Activated T-cell treated with anti-CD3 and anti-CD28 coated beads, Interleukin-2, amount 50 U/mL, for 24 hours (primary cell): Measurements from ENCODE around the gene P2RX3.

ENCODE experiments used
- DNase-seq: peaks from one replicate; pipeline ENCODE4 v3.0.0-alpha.2; 2020
- H3K27ac Mint-ChIP-seq: 2 replicates; pipeline ENCODE4 v1.8.0; 2020; ENCODE audit warnings: mild to moderate bottlenecking, mixed read lengths
- H3K27me3 Mint-ChIP-seq: 2 replicates; pipeline ENCODE4 v1.8.0; 2020; ENCODE audit warnings: mixed read lengths
- H3K36me3 Mint-ChIP-seq: 2 replicates; pipeline ENCODE4 v1.8.0; 2020; ENCODE audit warnings: low read depth, mixed read lengths
- H3K4me1 Mint-ChIP-seq: 2 replicates; pipeline ENCODE4 v1.8.0; 2020; ENCODE audit warnings: low read depth, mixed read lengths
- H3K4me3 Mint-ChIP-seq: 2 replicates; pipeline ENCODE4 v1.8.0; 2020; ENCODE audit warnings: mild to moderate bottlenecking, moderate library complexity, mixed read lengths
- H3K9me3 Mint-ChIP-seq: 2 replicates; pipeline ENCODE4 v1.8.0; 2020; ENCODE audit warnings: mixed read lengths

P2RX3 gene

GRCh38 chr11:57306161-57306876 lies 31.8 kb upstream of the P2RX3 start:
- H3K4me1 Mint-ChIP-seq = peaks cover 9% of the 10 kb centered on the region
- H3K27me3 Mint-ChIP-seq = no peaks in the 10 kb centered on the region
- no peak overlapping the region for H3K4me3 Mint-ChIP-seq
- H3K36me3 Mint-ChIP-seq = peaks cover 42% of the 10 kb centered on the region
- H3K9me3 Mint-ChIP-seq = no peaks in the 10 kb centered on the region
- no peak for DNase-seq
- no peak overlapping the region for H3K27ac Mint-ChIP-seq

GRCh38 chr11:57306940-57307565 lies 31.1 kb upstream of the P2RX3 start:
- H3K9me3 Mint-ChIP-seq = no peaks in the 10 kb centered on the region

GRCh38 chr11:57307666-57308270 lies 30.4 kb upstream of the P2RX3 start:
- H3K27ac Mint-ChIP-seq = no peak overlapping the region
- peaks cover 20% of the 10 kb centered on the region for H3K4me1 Mint-ChIP-seq
- H3K9me3 Mint-ChIP-seq = no peaks in the 10 kb centered on the region

More at GRCh38 chr11:57306940-57307565, 31.1 kb upstream of the P2RX3 start:
- H3K4me3 Mint-ChIP-seq = no peak overlapping the region
- H3K27me3 Mint-ChIP-seq = no peaks in the 10 kb centered on the region
- peaks cover 16% of the 10 kb centered on the region for H3K4me1 Mint-ChIP-seq
- no peak for DNase-seq
- no peak overlapping the region for H3K27ac Mint-ChIP-seq
- H3K36me3 Mint-ChIP-seq = peaks cover 36% of the 10 kb centered on the region

GRCh38 chr11:57308426-57309060 lies 29.6 kb upstream of the P2RX3 start:
- no peak overlapping the region for H3K27ac Mint-ChIP-seq
- no peaks in the 10 kb centered on the region for H3K27me3 Mint-ChIP-seq
- DNase-seq = no peak
- H3K4me1 Mint-ChIP-seq = peaks cover 20% of the 10 kb centered on the region
- H3K9me3 Mint-ChIP-seq = no peaks in the 10 kb centered on the region
- peaks cover 31% of the 10 kb centered on the region for H3K36me3 Mint-ChIP-seq
- no peak overlapping the region for H3K4me3 Mint-ChIP-seq

More at GRCh38 chr11:57307666-57308270, 30.4 kb upstream of the P2RX3 start:
- Mint-ChIP-seq H3K27me3 (no peaks in the 10 kb centered on the region), H3K4me3 (no peak overlapping the region), H3K36me3 (peaks cover 36% of the 10 kb centered on the region)
- DNase-seq = no peak

GRCh38 chr11:57309106-57310059 lies 28.8 kb upstream of the P2RX3 start:
- no peak for DNase-seq
- no peaks in the 10 kb centered on the region for H3K27me3 Mint-ChIP-seq
- H3K36me3 Mint-ChIP-seq = peaks cover 31% of the 10 kb centered on the region
- H3K4me1 Mint-ChIP-seq = peaks cover 18% of the 10 kb centered on the region
- H3K9me3 Mint-ChIP-seq = no peaks in the 10 kb centered on the region
- no peak overlapping the region for H3K27ac Mint-ChIP-seq
- no peak overlapping the region for H3K4me3 Mint-ChIP-seq

- Mint-ChIP-seq H3K27me3 (no peaks in the 10 kb centered on the region), H3K27ac (no peak overlapping the region), H3K4me1 (peaks cover 18% of the 10 kb centered on the region), H3K36me3 (peaks cover 31% of the 10 kb centered on the region), H3K9me3 (no peaks in the 10 kb centered on the region), H3K4me3 (no peak overlapping the region)
- DNase-seq = no peak
Observed at GRCh38 chr11:57310091-57310490, 28.1 kb upstream of the P2RX3 start.

GRCh38 chr11:57310630-57311086 lies 27.5 kb upstream of the P2RX3 start:
- no peaks in the 10 kb centered on the region for H3K9me3 Mint-ChIP-seq
- H3K36me3 Mint-ChIP-seq = peaks cover 31% of the 10 kb centered on the region
- peaks cover 18% of the 10 kb centered on the region for H3K4me1 Mint-ChIP-seq
- no peak for DNase-seq
- H3K27me3 Mint-ChIP-seq = no peaks in the 10 kb centered on the region
- H3K4me3 Mint-ChIP-seq = peak overlapping the region; percentile 43
- no peak overlapping the region for H3K27ac Mint-ChIP-seq

GRCh38 chr11:57311109-57311936 lies 26.8 kb upstream of the P2RX3 start:
- Mint-ChIP-seq H3K9me3 (no peaks in the 10 kb centered on the region), H3K4me3 (peak overlapping the region; percentile 43), H3K4me1 (peaks cover 18% of the 10 kb centered on the region), H3K27me3 (no peaks in the 10 kb centered on the region), H3K27ac (no peak overlapping the region), H3K36me3 (peaks cover 31% of the 10 kb centered on the region)
- peak; percentile 79 for DNase-seq

- H3K4me1 Mint-ChIP-seq = peaks cover 18% of the 10 kb centered on the region
- peaks cover 31% of the 10 kb centered on the region for H3K36me3 Mint-ChIP-seq
- no peak overlapping the region for H3K4me3 Mint-ChIP-seq
- DNase-seq = no peak
- no peaks in the 10 kb centered on the region for H3K9me3 Mint-ChIP-seq
- no peak overlapping the region for H3K27ac Mint-ChIP-seq
- no peaks in the 10 kb centered on the region for H3K27me3 Mint-ChIP-seq
Observed at GRCh38 chr11:57312511-57313021, 25.6 kb upstream of the P2RX3 start.

GRCh38 chr11:57313071-57313787 lies 24.9 kb upstream of the P2RX3 start:
- Mint-ChIP-seq H3K4me3 (no peak overlapping the region), H3K27ac (no peak overlapping the region), H3K27me3 (no peaks in the 10 kb centered on the region), H3K9me3 (no peaks in the 10 kb centered on the region), H3K4me1 (peaks cover 18% of the 10 kb centered on the region), H3K36me3 (peaks cover 27% of the 10 kb centered on the region)
- no peak for DNase-seq

GRCh38 chr11:57313788-57314135 lies 24.4 kb upstream of the P2RX3 start:
- Mint-ChIP-seq H3K36me3 (peaks cover 23% of the 10 kb centered on the region), H3K4me1 (peaks cover 18% of the 10 kb centered on the region), H3K4me3 (no peak overlapping the region), H3K27me3 (no peaks in the 10 kb centered on the region), H3K27ac (no peak overlapping the region), H3K9me3 (no peaks in the 10 kb centered on the region)
- no peak for DNase-seq

GRCh38 chr11:57314221-57314973 lies 23.8 kb upstream of the P2RX3 start:
- Mint-ChIP-seq H3K9me3 (no peaks in the 10 kb centered on the region), H3K27me3 (no peaks in the 10 kb centered on the region), H3K4me1 (peaks cover 18% of the 10 kb centered on the region), H3K4me3 (no peak overlapping the region), H3K27ac (no peak overlapping the region), H3K36me3 (peaks cover 22% of the 10 kb centered on the region)
- no peak for DNase-seq
